Right lobe of liver (tissue), 6 donors: ENCODE data around the gene AIG1. TPM values are rescaled to one million over a fixed set of nuclear protein-coding genes. Genes with fewer than 3 reads are reported as not detected.

ENCODE experiments used
- ATAC-seq, 4 donors: fragments of 200-7000 bp; cut with Tn5 transposase; one replicate each; pipeline ENCODE4 v1.9.1; 2020; ENCODE audit warnings: mild to moderate bottlenecking in 4 of 4, moderate library complexity in 4 of 4
- DNase-seq, 3 donors: peaks; one replicate each; pipeline ENCODE4 v3.0.0-alpha.2; 2020
- H3K27ac ChIP-seq, 3 donors: fragments of 200-600 bp; one replicate each; pipeline ENCODE4 v1.8.0; 2022
- H3K27me3 ChIP-seq, 2 donors: fragments of 200-600 bp; one replicate each; pipeline ENCODE4 v1.8.0; 2022
- H3K36me3 ChIP-seq, 4 donors: fragments of 200-600 bp; sonication (generic) in 1 of 4; one replicate each; pipeline versions ENCODE4 v1.5.1 to v1.8.0; 2017 to 2022; ENCODE audit warnings: control low read depth in 1 of 4
- H3K4me1 ChIP-seq, 4 donors: fragments of 200-600 bp; sonication (generic) in 1 of 4; one replicate each; pipeline versions ENCODE4 v1.5.1 to v1.8.0; 2017 to 2022; ENCODE audit warnings: control low read depth in 1 of 4
- H3K4me3 ChIP-seq, 3 donors: fragments of 200-600 bp; one replicate each; pipeline ENCODE4 v1.8.0; 2022
- H3K9me3 ChIP-seq, 4 donors: fragments of 200-600 bp; sonication (generic) in 1 of 4; one replicate each; pipeline versions ENCODE4 v1.5.1 to v1.8.0; 2017 to 2022; ENCODE audit warnings: control low read depth in 1 of 4
- CTCF ChIP-seq, 4 donors: fragments of 200-600 bp in 3 of 4; fragments of 450-650 bp in 1 of 4; IDR thresholded peaks; one replicate each; pipeline versions ENCODE4 v1.5.1 to v1.8.0; 2016 to 2022; ENCODE audit warnings: antibody characterized with exemption in 4 of 4, mild to moderate bottlenecking in 2 of 4
- POLR2A ChIP-seq: fragments of 450-650 bp; IDR thresholded peaks from one replicate; pipeline ENCODE4 v1.6.1; 2017; ENCODE audit warnings: antibody characterized with exemption, mild to moderate bottlenecking
- WGBS: methylation state at CpG from one replicate; pipeline ENCODE4 v1.1.6; 2018; ENCODE audit warnings: low coverage, low lambda C conversion rate; ENCODE audit not compliant: insufficient coverage; ENCODE audit errors: missing lambda C conversion rate; 5-methylcytosine and 5-hydroxymethylcytosine counted together
- intact Hi-C, 2 donors: fragments of 100-400 bp; cut with DNase I; formaldehyde crosslinking; loops; one replicate each; pipeline versions ENCODE4 v1.11.2 to v1.14.1; 2022
- total RNA-seq, 6 experiments: library from RNA; depleted of rRNA in 2 of 6; stranded (reverse); fragments of >200 nt in 2 of 6; fragmentation: NEBNext Ultra II Directional in 3 of 6; extraction: Animal tissue kit (Norgen Biotek cat#: 25700) in 3 of 6; gene quantifications; one replicate each; pipeline versions ENCODE4 v1.1.0 to v1.2.4, GENCODE V29; 2016 to 2023
- donor health status: DM: no; HTN: yes; CAD: no.
- donor health status: DM: no; HTN: no; CAD: no.
- donor health status: DM: no; HTN: no; CAD: no.
- donor health status: DM: no; HTN: yes; CAD: no.
- donor health status: DM: no; HTN: yes; CAD: no.

AIG1 gene
- total RNA-seq, 6 experiments from 2014 or later: 81.4 to 151 (median 111) TPM

- H3K4me1 ChIP-seq: no peaks in the 10 kb centered on the region
- H3K36me3 ChIP-seq: no peaks in the 10 kb centered on the region
- ATAC-seq: peak in 1 of 4 donors; percentile 40
- TF ChIP-seq POLR2A: no peak
- TF ChIP-seq CTCF (IDR thresholded peaks at IDR 0.05): no peak
- no peak overlapping the region for H3K4me3 ChIP-seq
- intact Hi-C loops: no loop called here
- H3K9me3 ChIP-seq: no peaks in the 10 kb centered on the region
- no peak for DNase-seq
- no peaks in the 10 kb centered on the region for H3K27me3 ChIP-seq
- no peak overlapping the region for H3K27ac ChIP-seq
Observed at GRCh38 chr6:143346004-143346403, 285.3 kb downstream of the AIG1 start.

GRCh38 chr6:143348531-143348930 lies 287.8 kb downstream of the AIG1 start:
- ATAC-seq (no peak), DNase-seq (no peak)
- Histone ChIP-seq H3K9me3 (no peaks in the 10 kb centered on the region), H3K4me1 (no peaks in the 10 kb centered on the region), H3K27ac (no peak overlapping the region), H3K27me3 (no peaks in the 10 kb centered on the region), H3K36me3 (no peaks in the 10 kb centered on the region), H3K4me3 (no peak overlapping the region)
- TF ChIP-seq POLR2A (no peak), CTCF (IDR thresholded peaks at IDR 0.05) (no peak)
- 82% methylated on average over 1 of the region's 1 CpG for WGBS
- intact Hi-C loops: no loop called here

GRCh38 chr6:143349530-143349929 lies 288.8 kb downstream of the AIG1 start:
- Histone ChIP-seq H3K36me3 (no peaks in the 10 kb centered on the region), H3K4me3 (no peak overlapping the region), H3K9me3 (no peaks in the 10 kb centered on the region), H3K27ac (no peak overlapping the region), H3K4me1 (no peaks in the 10 kb centered on the region), H3K27me3 (no peaks in the 10 kb centered on the region)
- TF ChIP-seq POLR2A (no peak), CTCF (IDR thresholded peaks at IDR 0.05) (no peak)
- intact Hi-C loops: no loop called here
- ATAC-seq: no peak
- WGBS: 87% methylated on average over 1 of the region's 1 CpG
- DNase-seq: no peak

- ATAC-seq (no peak), DNase-seq (no peak)
- no peak for TF ChIP-seq CTCF (IDR thresholded peaks at IDR 0.05)
- TF ChIP-seq POLR2A: no peak
- intact Hi-C loops: no loop called here
- Histone ChIP-seq H3K27me3 (no peaks in the 10 kb centered on the region), H3K4me1 (peaks cover 0 to 9% (median 0%) of the 10 kb centered on the region in 4 donors), H3K27ac (no peak overlapping the region), H3K9me3 (no peaks in the 10 kb centered on the region), H3K36me3 (peaks cover 0 to 4% (median 0%) of the 10 kb centered on the region in 4 donors), H3K4me3 (no peak overlapping the region)
- 50% methylated on average over 2 of the region's 3 CpGs for WGBS
Observed at GRCh38 chr6:143356101-143356880, 295.6 kb downstream of the AIG1 start.
